NCI-H2196 treated with DMSO at 0.1 percent for 48 hours (cell line): Measurements from ENCODE around the gene MIER3.
A peak's percentile ranks its signal among the peaks of the same experiment; 100 is the strongest.

Experiments used
- DNase-seq: peaks from one replicate; lab custom pipeline; 2025; ENCODE audit not compliant: unreplicated experiment; lab: John Stamatoyannopoulos, UW

MIER3 gene

DNA sequence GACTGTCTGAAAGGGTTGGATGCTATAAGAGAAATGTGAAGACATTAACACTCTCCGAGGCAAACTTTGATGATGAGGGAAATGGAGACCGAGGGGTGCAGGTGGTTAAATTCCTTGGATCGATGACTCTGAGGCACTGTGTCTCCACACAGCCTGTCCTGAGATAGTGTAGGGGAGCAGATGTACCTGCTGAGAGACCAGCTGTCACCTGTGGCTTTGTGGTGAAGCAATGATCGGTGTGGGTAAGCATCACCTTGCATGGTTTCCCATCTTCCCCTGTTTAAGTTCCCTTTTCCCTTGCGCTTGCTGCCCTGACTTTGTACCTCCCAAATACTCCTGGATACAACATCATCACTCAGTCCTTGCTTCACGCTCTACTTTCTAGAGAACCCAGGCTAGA lies 9.8 kb upstream of the MIER3 start:
- DNase-seq, result no peak

DNA sequence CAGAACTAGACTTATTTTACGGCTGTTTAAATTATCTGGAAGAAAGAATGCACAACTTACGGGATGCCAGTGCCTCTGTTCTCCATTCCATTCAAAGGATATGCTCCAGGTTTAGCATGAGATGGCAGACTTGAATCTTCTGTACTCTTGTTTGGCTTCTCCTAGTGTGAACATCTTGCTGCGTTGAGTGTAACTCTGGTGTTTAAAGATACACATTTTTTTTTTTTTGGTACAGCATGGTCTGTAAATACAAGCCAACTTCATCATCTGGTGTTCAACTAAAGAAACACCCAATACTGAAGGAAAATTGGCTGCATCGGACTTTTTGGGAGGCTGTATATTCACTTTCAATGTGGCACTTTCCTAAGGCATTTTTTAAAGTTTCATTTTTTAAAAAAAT lies 7.4 kb upstream of the MIER3 start:
- no peak for DNase-seq

DNA sequence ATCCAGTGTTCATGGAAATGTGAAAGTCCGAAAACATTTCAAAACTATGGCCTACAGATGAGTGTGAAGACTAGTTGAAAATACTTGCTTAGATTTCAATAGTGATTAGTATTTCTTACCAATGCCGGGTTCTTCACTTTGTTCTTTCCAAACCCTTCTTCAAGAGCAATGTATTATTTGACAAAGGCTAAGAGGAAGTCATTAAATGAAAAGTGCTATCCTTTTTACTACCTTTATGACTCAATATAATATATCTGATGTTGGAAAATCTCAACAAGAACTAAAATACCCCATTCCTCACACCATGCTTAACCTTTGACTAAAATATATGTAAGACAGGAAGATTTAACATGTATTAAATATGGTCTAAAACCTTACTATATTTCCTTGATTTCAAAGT lies 6.7 kb upstream of the MIER3 start:
- no peak for DNase-seq

DNA sequence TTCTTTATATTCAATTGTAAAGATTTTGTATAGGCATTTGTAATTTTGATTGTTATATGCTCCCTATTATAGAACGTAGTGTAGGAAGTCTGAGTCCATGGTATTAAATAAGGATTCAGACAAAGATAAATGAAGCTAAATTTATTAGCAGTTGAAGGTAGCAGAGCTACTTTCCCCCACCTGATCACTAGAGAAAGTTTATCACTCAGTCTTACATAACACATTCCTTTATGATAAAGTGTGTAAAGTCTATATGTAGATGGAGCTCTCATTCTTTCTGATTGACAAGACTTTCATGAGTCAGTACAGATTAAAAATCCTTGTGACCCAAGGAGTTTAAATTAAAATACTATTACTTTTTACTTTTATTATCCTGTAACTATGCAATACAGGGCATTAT lies 2.3 kb upstream of the MIER3 start:
- DNase-seq, result no peak

GRCh38 chr5:56951126-56951945 lies 587 bp downstream of the MIER3 start:
- DNase-seq, result no peak

- no peak for DNase-seq
Measured at GRCh38 chr5:56950626-56951125, 1.2 kb downstream of the MIER3 start.

DNA sequence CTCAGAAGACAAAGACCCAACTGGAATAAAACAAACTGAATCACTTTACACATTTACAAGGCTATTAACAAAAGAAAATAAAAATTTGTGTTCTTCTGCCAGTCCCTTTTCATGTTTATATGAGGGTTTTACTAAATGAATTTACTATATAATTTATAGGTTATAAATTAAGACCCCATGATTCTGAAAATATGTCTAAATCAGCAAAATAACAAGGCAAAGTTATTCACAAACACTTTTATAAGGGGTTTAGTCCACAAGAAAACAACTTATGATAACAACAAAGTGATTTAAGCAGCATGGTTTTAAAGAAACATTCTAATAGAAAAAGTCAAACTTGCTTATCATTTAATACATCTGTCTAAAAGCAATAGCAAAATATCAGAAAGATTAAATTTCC lies 4.9 kb downstream of the MIER3 start:
- DNase-seq, result no peak

DNA sequence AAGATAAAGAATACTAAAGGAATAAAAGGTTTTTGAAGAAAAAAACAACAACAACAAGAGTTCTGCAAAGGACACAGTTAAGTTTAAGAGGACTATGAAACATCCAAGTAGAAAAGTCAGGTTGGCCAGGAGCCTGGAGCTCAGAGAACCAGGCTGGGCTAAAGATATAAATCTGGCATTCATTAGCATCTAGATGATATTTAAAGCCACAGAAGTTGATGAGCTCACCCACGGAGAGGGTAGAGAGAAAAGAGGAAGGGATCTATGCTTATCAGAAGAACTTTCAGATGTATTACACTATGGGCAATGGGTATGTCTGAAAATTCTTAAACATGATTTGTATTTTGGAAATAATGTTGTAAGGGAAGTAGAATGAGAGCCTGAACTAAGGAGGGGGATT lies 9.9 kb downstream of the MIER3 start:
- no peak for DNase-seq

- DNase-seq, result no peak
Measured at GRCh38 chr5:56938858-56939257, 13.1 kb downstream of the MIER3 start.

- no peak for DNase-seq
Measured at GRCh38 chr5:56934325-56934724, 17.6 kb downstream of the MIER3 start.

DNA sequence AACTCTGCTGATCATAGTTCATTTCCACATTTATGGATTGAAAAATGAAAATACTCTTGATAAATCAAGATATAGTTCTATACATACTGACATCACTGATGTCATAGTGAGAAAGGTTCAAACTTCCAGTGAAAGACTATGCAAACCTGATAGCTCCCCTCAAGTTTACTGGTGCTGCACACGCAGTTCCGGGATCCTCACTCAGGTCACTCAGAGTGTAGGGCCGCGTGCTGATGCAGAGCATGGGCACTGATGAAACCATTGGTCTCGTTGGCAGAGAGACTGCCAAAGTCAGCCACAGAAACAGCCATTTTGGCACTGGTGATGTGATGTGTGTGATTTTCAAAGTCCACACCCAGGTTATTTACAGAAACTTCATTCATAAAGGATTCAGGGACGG lies 29.0 kb downstream of the MIER3 start:
- DNase-seq, result no peak

DNA sequence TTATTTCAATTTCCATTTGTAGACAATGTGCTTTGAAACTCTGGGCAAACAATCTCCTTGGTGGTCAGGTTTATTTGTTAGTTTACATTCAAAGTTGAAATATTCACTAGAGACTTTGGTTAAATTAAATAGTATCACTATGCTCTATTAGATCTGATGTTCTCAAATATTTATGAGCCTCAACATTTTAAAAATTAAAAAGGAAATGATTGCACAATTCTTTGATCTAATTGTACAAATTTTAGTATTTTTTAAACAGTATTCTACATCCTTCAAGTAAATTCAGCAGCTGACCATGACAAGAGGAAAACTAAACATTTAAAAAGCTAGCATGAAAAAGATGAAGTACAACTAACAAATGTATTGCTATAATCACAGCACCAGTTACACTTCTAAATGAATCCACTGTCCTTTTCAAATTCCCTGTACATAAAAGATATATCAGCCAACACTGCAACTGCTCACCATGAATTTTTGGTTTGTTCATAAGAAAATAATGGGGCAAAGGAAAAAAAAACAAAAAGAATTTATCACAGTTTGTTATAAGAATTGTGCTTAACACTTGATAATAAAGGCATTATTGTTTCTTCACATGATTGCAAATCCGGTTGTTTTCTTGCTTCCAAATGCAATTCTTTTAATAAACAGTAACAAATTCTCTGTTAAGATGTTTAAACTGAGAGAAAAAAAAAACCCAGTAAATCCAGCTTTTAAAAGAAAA lies 31.8 kb downstream of the MIER3 start:
- no peak for DNase-seq

GRCh38 chr5:56918054-56918453 lies 33.9 kb downstream of the MIER3 start:
- no peak for DNase-seq

DNA sequence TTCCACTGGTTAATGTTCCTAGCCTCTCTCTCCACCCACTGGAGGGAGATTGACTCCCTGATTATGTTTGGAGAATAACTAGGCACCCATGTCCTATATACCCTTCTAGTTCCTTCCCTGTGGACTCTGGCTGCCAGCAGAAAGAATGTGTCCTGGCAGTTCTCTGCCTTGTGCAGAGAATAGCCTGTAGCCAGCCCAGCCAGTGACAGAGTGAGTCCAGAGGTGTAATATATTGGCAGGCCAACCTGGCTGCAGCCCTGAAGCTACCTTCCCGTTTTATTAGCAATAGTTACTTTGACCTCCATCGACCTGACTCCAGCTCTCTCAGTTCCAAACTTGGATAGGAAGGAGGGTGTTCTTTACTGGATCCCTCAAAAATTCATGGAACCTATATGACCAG lies 34.4 kb downstream of the MIER3 start:
- DNase-seq, result no peak

DNA sequence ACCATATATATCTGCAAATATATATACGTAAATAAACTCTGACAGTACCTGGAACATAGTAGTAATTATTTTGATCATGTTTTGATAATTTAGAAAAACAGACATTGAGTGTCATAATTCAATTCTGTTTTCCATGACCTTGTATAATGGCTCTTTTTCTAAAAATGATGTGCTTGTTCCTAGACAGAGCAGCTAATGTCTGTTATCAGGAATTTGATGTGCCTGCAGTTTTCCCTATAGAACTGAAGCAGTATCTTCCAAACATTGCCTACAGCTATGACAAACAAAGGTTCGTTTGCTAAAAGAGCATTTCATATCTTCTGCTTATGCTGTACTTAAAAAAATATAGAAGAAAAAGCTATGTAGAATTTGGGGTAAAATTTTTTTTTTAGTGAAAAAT lies 37.2 kb downstream of the MIER3 start:
- no peak for DNase-seq

DNA sequence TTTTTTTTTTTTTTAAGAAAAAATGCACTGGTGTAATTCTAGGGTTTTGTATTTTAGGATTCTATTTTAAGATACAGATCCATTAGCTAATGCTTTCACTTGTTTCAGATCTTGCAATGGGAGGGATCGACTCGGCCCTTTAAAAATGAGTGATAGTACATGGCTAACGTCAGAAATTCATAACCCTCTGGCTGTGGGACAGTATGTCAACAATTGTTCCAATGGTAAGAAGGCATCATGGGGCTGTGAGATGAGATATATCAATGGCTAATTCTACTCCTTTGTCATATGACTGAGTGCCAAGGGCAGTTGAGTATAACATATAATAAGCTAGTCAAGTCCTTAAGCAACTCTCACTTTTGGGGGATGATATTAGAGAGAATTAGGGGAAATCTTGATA lies 38.2 kb downstream of the MIER3 start:
- DNase-seq, result no peak

- DNase-seq, result peak; percentile 14
Measured at GRCh38 chr5:56910210-56910965, 41.5 kb downstream of the MIER3 start.

- peak; percentile 79 for DNase-seq
Measured at GRCh38 chr5:56909294-56910209, 42.4 kb downstream of the MIER3 start, which contains the start of gene SETD9. Gene SETD9, plus strand, starts transcription at chr5:56909596. Its CDS starts 50 bp downstream, at chr5:56909646.

GRCh38 chr5:56908942-56909293 lies 43.0 kb downstream of the MIER3 start:
- peak; percentile 54 for DNase-seq

GRCh38 chr5:56900858-56901578 lies 50.9 kb downstream of the MIER3 start:
- no peak for DNase-seq
